GM12878 (cell line): ENCODE measurements around the gene UBASH3B. TPM values are rescaled to one million over a fixed set of nuclear protein-coding genes. Genes with fewer than 3 reads are reported as not detected.

ENCODE experiments used
- ATAC-seq: fragments of 200-7000 bp; cut with Tn5 transposase; 3 replicates; pipeline ENCODE4 v1.9.1; 2020; ENCODE audit warnings: mild to moderate bottlenecking, moderate library complexity
- BruUV-seq: library from RNA; stranded (reverse); fragments of 400-500 nt; replicated peaks from 2 replicates; lab custom pipeline; 2021; lab: Mats Ljungman, UMichigan
- CTCF ChIA-PET: fragments of 300-600 bp; sonication (Branson Sonifier 250); formaldehyde crosslinking; extraction: SDS; loops from one replicate; lab custom pipeline; 2021; ENCODE audit warnings: inconsistent platforms; lab: Yijun Ruan, JAX
- POLR2A ChIA-PET: fragments of 350-600 bp; formaldehyde crosslinking; extraction: SDS; loops from one replicate; lab custom pipeline; 2021; ENCODE audit warnings: inconsistent platforms; lab: Charles Lee
- RAD21 ChIA-PET: fragments of 300-600 bp; sonication (Branson Sonifier 250); formaldehyde crosslinking; loops from one replicate; lab custom pipeline; 2023; ENCODE audit warnings: antibody characterized with exemption; ENCODE audit not compliant: unreplicated experiment; lab: Charles Lee
- SMC1A ChIA-PET: fragments of 300-600 bp; sonication (Branson Sonifier 250); formaldehyde crosslinking; loops from one replicate; lab custom pipeline; 2023; ENCODE audit not compliant: unreplicated experiment, uncharacterized antibody; lab: Charles Lee
- DNase-seq: peaks from one replicate; pipeline ENCODE4 v3.0.0-alpha.2; 2011; ENCODE audit warnings: low read depth, low spot score
- FAIRE-seq: peaks from 3 replicates; lab custom pipeline; 2011; peaks lifted over from hg19 to GRCh38; lab: Jason Lieb, UNC
- H2AFZ ChIP-seq: 2 replicates; pipeline ENCODE4 v1.6.0; 2011; ENCODE audit warnings: low read depth, low read length, control low read depth; ENCODE audit not compliant: control insufficient read depth
- H3K27ac ChIP-seq: 2 replicates; pipeline ENCODE4 v1.5.1; 2011; ENCODE audit warnings: control low read depth; ENCODE audit not compliant: control insufficient read depth, insufficient read depth
- H3K27me3 ChIP-seq, 2 experiments: replicated peaks in 1 of 2; 2 replicates each; pipeline versions ENCODE4 v1.6.0 to v1.6.1; 2011; ENCODE audit warnings: low read length in 1 of 2; ENCODE audit not compliant: control insufficient read depth in 2 of 2, insufficient read depth in 2 of 2
- H3K36me3 ChIP-seq, 2 experiments: 2 replicates each; pipeline ENCODE4 v1.5.1; 2011; ENCODE audit warnings: low read length in 1 of 2; ENCODE audit not compliant: control insufficient read depth in 2 of 2, insufficient read depth in 2 of 2
- H3K4me1 ChIP-seq: 2 replicates; pipeline ENCODE4 v1.6.1; 2011; ENCODE audit warnings: mild to moderate bottlenecking, low read length, moderate library complexity, mixed read lengths; ENCODE audit not compliant: control insufficient read depth, insufficient read depth
- H3K4me2 ChIP-seq: 2 replicates; pipeline ENCODE4 v1.6.0; 2011; ENCODE audit warnings: control low read depth; ENCODE audit not compliant: control insufficient read depth, insufficient read depth
- H3K4me3 ChIP-seq: fragments of 200-600 bp; sonication (generic); 2 replicates; pipeline ENCODE4 v1.5.1; 2016
- H3K79me2 ChIP-seq: 2 replicates; pipeline ENCODE4 v1.6.0; 2011; ENCODE audit warnings: low read length; ENCODE audit not compliant: control insufficient read depth, insufficient read depth
- H3K9ac ChIP-seq: 2 replicates; pipeline ENCODE4 v1.8.0; 2011; ENCODE audit warnings: low read length, control low read depth, mixed read lengths; ENCODE audit not compliant: control insufficient read depth, insufficient read depth
- H3K9me3 ChIP-seq: replicated peaks from 3 replicates; pipeline ENCODE4 v1.5.1; 2011; ENCODE audit warnings: mild to moderate bottlenecking, low read length; ENCODE audit not compliant: control insufficient read depth, insufficient read depth
- H4K20me1 ChIP-seq: 2 replicates; pipeline ENCODE4 v1.6.0; 2011; ENCODE audit not compliant: control insufficient read depth, insufficient read depth
- ATF7 ChIP-seq: fragments of 450-650 bp; IDR thresholded peaks from 2 replicates; pipeline ENCODE4 v1.6.1; 2016; ENCODE audit warnings: low read depth, mild to moderate bottlenecking
- BMI1 ChIP-seq: fragments of 450-650 bp; IDR thresholded peaks from 2 replicates; pipeline ENCODE4 v1.6.1; 2016; ENCODE audit warnings: mild to moderate bottlenecking, moderate library complexity, borderline replicate concordance
- EZH2 ChIP-seq: IDR thresholded peaks from 2 replicates; pipeline ENCODE4 v1.6.1; 2012; ENCODE audit warnings: low read depth, mild to moderate bottlenecking, control low read depth, inconsistent platforms, low read length, borderline replicate concordance; ENCODE audit not compliant: control insufficient read depth
- STAT3 ChIP-seq: IDR thresholded peaks from 2 replicates; pipeline ENCODE4 v1.6.1; 2011; ENCODE audit warnings: low read depth, low read length, improper control_type of control experiment
- ZNF217 ChIP-seq: fragments of 450-650 bp; IDR thresholded peaks from 2 replicates; pipeline ENCODE4 v1.6.1; 2017; ENCODE audit warnings: antibody characterized with exemption, mild to moderate bottlenecking
- WGBS: methylation state at CpG from one replicate; pipeline ENCODE4 v1.1.6; 2016; ENCODE audit warnings: low lambda C conversion rate; ENCODE audit not compliant: insufficient replicate concordance, insufficient coverage; ENCODE audit errors: missing lambda C conversion rate; 5-methylcytosine and 5-hydroxymethylcytosine counted together
- in situ Hi-C: fragments of 300-500 bp; cut with MboI; formaldehyde crosslinking; loops from 9 replicates; pipeline ENCODE4 v1.14.3; 2018; ENCODE audit warnings: mixed read lengths
- intact Hi-C: fragments of 100-400 bp; cut with micrococcal nuclease; formaldehyde crosslinking; loops from one replicate; pipeline ENCODE4 v1.14.2; 2022; ENCODE audit not compliant: unreplicated experiment
- polyA plus RNA-seq, 11 experiments: library from polyadenylated mRNA; depleted of rRNA in 4 of 11; unstranded in 6 of 11; stranded (reverse) in 5 of 11; fragments of >200 nt; fragmentation: Nextera tagmentation in 4 of 11; fragmentation: Illumina TruSeq in 1 of 11; extraction: Ambion mirVana in 4 of 11; extraction: Trizol in 1 of 11; gene quantifications; 1 replicate in 1 of 11; 2 replicates in 10 of 11; pipeline versions ENCODE4 v1.2.1 to v1.2.3, GENCODE V29; 2011 to 2016; ENCODE audit warnings: inconsistent platforms in 2 of 11, missing spikeins in 2 of 11, low read depth in 1 of 11
- total RNA-seq, 4 experiments: library from RNA; depleted of rRNA in 3 of 4; stranded (reverse); fragments of >200 nt in 3 of 4; fragmentation: Illumina TruSeq in 1 of 4; extraction: Trizol in 1 of 4; gene quantifications; 2 replicates each; pipeline versions ENCODE4 v1.2.1 to v1.2.3, GENCODE V29; 2013 to 2021

Gene UBASH3B
- total and polyA plus RNA-seq, 10 of the 15 experiments (the other 5 are each of a cell fraction or from before 2014, with no cell fraction given) = 0.18 to 3.3 (median 0.57) TPM

GRCh38 chr11:122837528-122838346 is 182.2 kb downstream of the UBASH3B start:
- ATAC-seq = no peak
- CTCF ChIA-PET = interaction anchor here (0.8 to 4.5 kb wide), 8 partner anchors 11 to 185 kb away, joined by 3 to 49 read pairs (median 4); no protein-coding TSS in a partner anchor

More at GRCh38 chr11:122837528-122838346, 182.2 kb downstream of the UBASH3B start:
- intact Hi-C loops (no loop called here), in situ Hi-C loops (no loop called here)
- Histone ChIP-seq H3K4me1 (no peaks in the 10 kb centered on the region), H3K79me2 (no peaks in the 10 kb centered on the region), H3K36me3 (no peaks in the 10 kb centered on the region), H2AFZ (no peak overlapping the region), H4K20me1 (no peaks in the 10 kb centered on the region), H3K9ac (no peak overlapping the region), H3K4me2 (no peak overlapping the region), H3K27me3 (no peaks in the 10 kb centered on the region), H3K4me3 (no peak overlapping the region), H3K27ac (no peak overlapping the region), H3K9me3 (no peaks in the 10 kb centered on the region)
- SMC1A ChIA-PET = interaction anchor here (1.0 to 3.4 kb wide), 9 partner anchors 9 to 221 kb away, joined by 3 to 23 read pairs (median 4); no protein-coding TSS in a partner anchor
- RAD21 ChIA-PET = interaction anchor here (1.0 to 4.8 kb wide), 5 partner anchors 10 to 41 kb away, joined by 5 to 45 read pairs (median 10); no protein-coding TSS in a partner anchor
- 59% methylated on average over 4 of the region's 4 CpGs for WGBS
- BruUV-seq = no TSS peak
- no peak for DNase-seq
- POLR2A ChIA-PET = interaction anchor here (0.5 to 3.1 kb wide), 5 partner anchors 14 to 58 kb away, joined by 3 to 10 read pairs (median 6); no protein-coding TSS in a partner anchor
- FAIRE-seq = no peak
- TF ChIP-seq ZNF217 (no peak), EZH2 (no peak), BMI1 (no peak), ATF7 (peak; percentile 71), STAT3 (no peak)
